IMR-90 (cell line): Measurements from ENCODE around the gene SCAMP2. TPM values are rescaled to one million over a fixed set of nuclear protein-coding genes. Genes with fewer than 3 reads are reported as not detected.

Experiments
- ATAC-seq: fragments of 200-7000 bp; cut with Tn5 transposase; 2 replicates; pipeline ENCODE4 v1.9.1; 2020; ENCODE audit warnings: low read depth, mild to moderate bottlenecking, moderate library complexity
- BruUV-seq: library from RNA; stranded (reverse); fragments of 400-500 nt; replicated peaks from 2 replicates; lab custom pipeline; 2021; lab: Mats Ljungman, UMichigan
- CTCF ChIA-PET: fragments of 300-600 bp; formaldehyde crosslinking; extraction: SDS; loops from one replicate; lab custom pipeline; 2021; ENCODE audit warnings: antibody characterized with exemption; lab: Yijun Ruan, JAX
- POLR2A ChIA-PET: fragments of 300-600 bp; sonication (Branson Sonifier 250); formaldehyde crosslinking; loops from one replicate; lab custom pipeline; 2022; ENCODE audit warnings: antibody characterized with exemption; ENCODE audit not compliant: unreplicated experiment; lab: Charles Lee
- DNase-seq: peaks from one replicate; pipeline ENCODE4 v3.0.0; 2013
- H2AFZ ChIP-seq: replicated peaks from 2 replicates; pipeline ENCODE3; 2013; ENCODE audit warnings: low read length, mild to moderate bottlenecking; ENCODE audit not compliant: poor library complexity
- H2AK5ac ChIP-seq: 2 replicates; pipeline ENCODE4 v1.6.1; 2013; ENCODE audit warnings: low read depth, low read length, inconsistent platforms
- H2AK9ac ChIP-seq: replicated peaks from 2 replicates; pipeline ENCODE3; 2013; ENCODE audit warnings: mild to moderate bottlenecking, low read depth, low read length, moderate library complexity; ENCODE audit not compliant: poor library complexity
- H2BK120ac ChIP-seq: 2 replicates; pipeline ENCODE4 v1.6.1; 2013; ENCODE audit warnings: low read depth, low read length, inconsistent platforms
- H2BK15ac ChIP-seq: 3 replicates; pipeline ENCODE4 v1.6.1; 2013; ENCODE audit warnings: low read depth, low read length, inconsistent platforms
- H2BK20ac ChIP-seq: 2 replicates; pipeline ENCODE4 v1.6.1; 2013; ENCODE audit warnings: low read depth, mild to moderate bottlenecking, inconsistent platforms, low read length, moderate library complexity
- H2BK5ac ChIP-seq: 2 replicates; pipeline ENCODE4 v1.6.1; 2013; ENCODE audit warnings: mild to moderate bottlenecking, low read depth, low read length, inconsistent platforms; ENCODE audit not compliant: poor library complexity, severe bottlenecking
- H3K14ac ChIP-seq: replicated peaks from 2 replicates; pipeline ENCODE4 v1.6.1; 2013; ENCODE audit warnings: low read depth, low read length, inconsistent platforms
- H3K18ac ChIP-seq: 2 replicates; pipeline ENCODE4 v1.6.1; 2013; ENCODE audit warnings: low read depth, low read length, control low read depth
- H3K23ac ChIP-seq: 2 replicates; pipeline ENCODE4 v1.6.1; 2013; ENCODE audit warnings: low read depth, low read length, inconsistent platforms
- H3K27ac ChIP-seq: 2 replicates; pipeline ENCODE4 v1.5.1; 2013; ENCODE audit warnings: mild to moderate bottlenecking, control low read depth, low read length; ENCODE audit not compliant: insufficient read depth
- H3K27me3 ChIP-seq: 2 replicates; pipeline ENCODE4 v1.6.1; 2013; ENCODE audit warnings: low read length; ENCODE audit not compliant: control insufficient read depth, insufficient read depth
- H3K36me3 ChIP-seq: 2 replicates; pipeline ENCODE4 v1.6.1; 2013; ENCODE audit warnings: low read length, mixed read lengths; ENCODE audit not compliant: control insufficient read depth, insufficient read depth
- H3K4ac ChIP-seq: 2 replicates; pipeline ENCODE4 v1.6.1; 2013; ENCODE audit warnings: low read depth, low read length, inconsistent platforms
- H3K4me1 ChIP-seq: 2 replicates; pipeline ENCODE4 v1.6.1; 2013; ENCODE audit warnings: low read length, mixed read lengths; ENCODE audit not compliant: control insufficient read depth, insufficient read depth
- H3K4me2 ChIP-seq: 2 replicates; pipeline ENCODE4 v1.6.1; 2013; ENCODE audit warnings: low read depth, mild to moderate bottlenecking, control low read depth, low read length, moderate library complexity
- H3K4me3 ChIP-seq: 2 replicates; pipeline ENCODE4 v1.5.1; 2013; ENCODE audit warnings: low read depth, mild to moderate bottlenecking, control low read depth, low read length, moderate library complexity; ENCODE audit not compliant: insufficient read depth
- H3K56ac ChIP-seq: 2 replicates; pipeline ENCODE4 v1.6.1; 2013; ENCODE audit warnings: low read length, inconsistent platforms; ENCODE audit not compliant: insufficient read depth; ENCODE audit errors: extremely low read depth
- H3K79me1 ChIP-seq, 2 experiments: 2 replicates each; pipeline ENCODE4 v1.6.1; 2013; ENCODE audit warnings: low read length in 2 of 2, inconsistent platforms in 1 of 2, low read depth in 1 of 2
- H3K9ac ChIP-seq: 2 replicates; pipeline ENCODE4 v1.6.1; 2013; ENCODE audit warnings: low read depth, low read length, control low read depth
- H3K9me1 ChIP-seq: 2 replicates; pipeline ENCODE4 v1.6.1; 2013; ENCODE audit warnings: low read length, inconsistent platforms; ENCODE audit not compliant: insufficient read depth
- H3K9me3 ChIP-seq: 2 replicates; pipeline ENCODE4 v1.6.1; 2013; ENCODE audit warnings: low read length; ENCODE audit not compliant: control insufficient read depth, insufficient read depth
- H4K20me1 ChIP-seq: 2 replicates; pipeline ENCODE4 v1.6.1; 2013; ENCODE audit warnings: low read length, inconsistent platforms; ENCODE audit not compliant: insufficient read depth
- H4K5ac ChIP-seq: 2 replicates; pipeline ENCODE4 v1.6.1; 2013; ENCODE audit warnings: mild to moderate bottlenecking, low read depth, low read length, control low read depth
- H4K8ac ChIP-seq, 2 experiments: 2 replicates each; pipeline ENCODE4 v1.6.1; 2013; ENCODE audit warnings: low read depth in 2 of 2, low read length in 2 of 2, control low read depth in 1 of 2, inconsistent platforms in 1 of 2
- H4K91ac ChIP-seq: 2 replicates; pipeline ENCODE4 v1.6.1; 2013; ENCODE audit warnings: low read depth, low read length, inconsistent platforms; ENCODE audit not compliant: insufficient read depth
- CHD1 ChIP-seq: IDR thresholded peaks from 2 replicates; pipeline ENCODE4 v1.6.1; 2012; ENCODE audit warnings: low read depth, low read length, improper control_type of control experiment
- FOS ChIP-seq: fragments of 150-350 bp; IDR thresholded peaks from 2 replicates; pipeline ENCODE4 v1.6.1; 2016; ENCODE audit warnings: low read depth, low read length
- MAFK ChIP-seq: IDR thresholded peaks from 2 replicates; pipeline ENCODE4 v1.6.1; 2012; ENCODE audit warnings: low read depth, low read length, improper control_type of control experiment
- NFE2L2 ChIP-seq: fragments of 150-350 bp; IDR thresholded peaks from 2 replicates; pipeline ENCODE4 v1.6.1; 2016; ENCODE audit warnings: low read depth, mild to moderate bottlenecking, low read length
- POLR2A ChIP-seq: IDR thresholded peaks from 2 replicates; pipeline ENCODE4 v1.6.1; 2012; ENCODE audit warnings: mild to moderate bottlenecking, low read depth, low read length
- RAD21 ChIP-seq: IDR thresholded peaks from 2 replicates; pipeline ENCODE4 v1.6.1; 2012; ENCODE audit warnings: low read length, improper control_type of control experiment
- RFX5 ChIP-seq: IDR thresholded peaks from 2 replicates; pipeline ENCODE4 v1.8.0; 2012; ENCODE audit warnings: low read depth, mild to moderate bottlenecking, low read length, moderate library complexity
- WGBS, 2 experiments: methylation state at CpG; one replicate each; pipeline versions ENCODE4 v1.1.5 to v1.1.7; 2013; ENCODE audit warnings: missing lambda C conversion rate in 2 of 2; ENCODE audit not compliant: insufficient read length in 1 of 2; ENCODE audit errors: extremely low coverage in 2 of 2; 5-methylcytosine and 5-hydroxymethylcytosine counted together
- dilution Hi-C: fragments of 300-500 bp; cut with HindIII; formaldehyde crosslinking; loops from one replicate; pipeline ENCODE4 v1.14.3; 2018; ENCODE audit warnings: low sequenced_read_pairs; ENCODE audit not compliant: unreplicated experiment
- in situ Hi-C: fragments of 300-500 bp; cut with MboI; formaldehyde crosslinking; loops from 3 replicates; pipeline ENCODE4 v1.14.3; 2019; ENCODE audit warnings: low sequenced_read_pairs, inconsistent platforms, mixed read lengths
- intact Hi-C: fragments of 100-400 bp; cut with micrococcal nuclease; formaldehyde crosslinking; loops from 2 replicates; pipeline ENCODE4 v1.10.0; 2022
- polyA plus RNA-seq, 3 experiments: library from polyadenylated mRNA; depleted of rRNA; stranded (reverse); fragments of >200 nt; gene quantifications; 2 replicates each; pipeline ENCODE4 v1.2.3, GENCODE V29; 2012; ENCODE audit warnings: low replicate concordance in 1 of 3
- total RNA-seq: library from RNA; depleted of rRNA; stranded (reverse); fragments of >200 nt; gene quantifications from 2 replicates; pipeline ENCODE4 v1.2.3, GENCODE V29; 2012

SCAMP2 gene
- total and polyA plus RNA-seq, 2 of the 4 experiments (the other 2 are of a cell fraction) = 25.8 to 111 TPM

- dilution Hi-C loops = no loop called here
These were observed 68.2 kb downstream of the SCAMP2 start for GRCh38 chr15:74804935-74805334.

More at GRCh38 chr15:74804935-74805334, 68.2 kb downstream of the SCAMP2 start:
- H3K4ac ChIP-seq = no peak overlapping the region
- peaks cover 33% of the 10 kb centered on the region for H3K36me3 ChIP-seq
- DNase-seq (no peak), ATAC-seq (no peak)
- BruUV-seq = no TSS peak
- H3K9me1 ChIP-seq = peaks cover 5% of the 10 kb centered on the region
- H4K20me1 ChIP-seq = peaks cover 14% of the 10 kb centered on the region; the same call in 1 of the 2 replicates
- WGBS, 2 experiments = 71% methylated on average over 1 of the region's 6 CpGs; no CpG with 5 or more reads in 1 of the 2 experiments
- intact Hi-C loops (no loop called here), in situ Hi-C loops (no loop called here)
- CTCF ChIA-PET = no interaction called here
- no peak overlapping the region for H3K27ac ChIP-seq
- H4K5ac ChIP-seq = no peak overlapping the region
- H3K9me3 ChIP-seq = no peaks in the 10 kb centered on the region
- no peak overlapping the region for H3K4me2 ChIP-seq
- peaks cover 0 to 13% of the 10 kb centered on the region in 2 experiments; a peak in 2 of 4 replicates for H3K79me1 ChIP-seq
- no peak for TF ChIP-seq RFX5
- TF ChIP-seq MAFK = no peak
- no peak for TF ChIP-seq POLR2A
- no peak for TF ChIP-seq NFE2L2
- TF ChIP-seq FOS = no peak
- TF ChIP-seq RAD21 = no peak
- no peak for TF ChIP-seq CHD1
- H2BK5ac ChIP-seq = no peak overlapping the region
- no peak overlapping the region for H2BK15ac ChIP-seq
- no peak overlapping the region for H3K18ac ChIP-seq
- H2BK120ac ChIP-seq = no peak overlapping the region
- H2AK9ac ChIP-seq = no peak overlapping the region
- no peak overlapping the region for H4K91ac ChIP-seq
- H3K56ac ChIP-seq = no peak overlapping the region
- H3K14ac ChIP-seq = no peak overlapping the region
- H2AFZ ChIP-seq = no peak overlapping the region
- H3K4me1 ChIP-seq = peaks cover 1% of the 10 kb centered on the region; the same call in 1 of the 2 replicates
- H3K4me3 ChIP-seq = no peak overlapping the region
- H3K23ac ChIP-seq = no peak overlapping the region
- POLR2A ChIA-PET = no interaction called here
- no peak overlapping the region for H2AK5ac ChIP-seq
- no peaks in the 10 kb centered on the region for H3K27me3 ChIP-seq
- H2BK20ac ChIP-seq = no peak overlapping the region
- H4K8ac ChIP-seq = no peak overlapping the region
- no peak overlapping the region for H3K9ac ChIP-seq
